HG03520 (cell line): ENCODE data around the gene WFDC2.

Experiments
- ATAC-seq: cut with Tn5 transposase; IDR thresholded peaks from one replicate; pipeline ENCODE4 v1.9.1; 2021; ENCODE audit warnings: mild to moderate bottlenecking, moderate library complexity; ENCODE audit not compliant: unreplicated experiment

The WFDC2 gene

GRCh38 chr20:45495501-45495941 is 26.0 kb downstream of the WFDC2 start:
- ATAC-seq, result no peak

- ATAC-seq, result no peak
These were observed 26.6 kb downstream of the WFDC2 start for GRCh38 chr20:45496166-45496565.

GRCh38 chr20:45497971-45498494 is 28.5 kb downstream of the WFDC2 start:
- ATAC-seq, result no peak

GRCh38 chr20:45500022-45500421 is 30.5 kb downstream of the WFDC2 start:
- no peak for ATAC-seq

GRCh38 chr20:45501600-45501999 is 32.0 kb downstream of the WFDC2 start:
- ATAC-seq, result no peak

GRCh38 chr20:45502561-45502960 is 33.0 kb downstream of the WFDC2 start:
- no peak for ATAC-seq

GRCh38 chr20:45503403-45503802 is 33.9 kb downstream of the WFDC2 start:
- ATAC-seq, result no peak

- ATAC-seq, result no peak
These were observed 36.8 kb downstream of the WFDC2 start for GRCh38 chr20:45506398-45506797.

- no peak for ATAC-seq
These were observed 37.7 kb downstream of the WFDC2 start for GRCh38 chr20:45507011-45507820.

GRCh38 chr20:45508068-45508886 is 38.7 kb downstream of the WFDC2 start:
- ATAC-seq, result no peak

- ATAC-seq, result no peak
These were observed 39.5 kb downstream of the WFDC2 start for GRCh38 chr20:45509091-45509490.

- no peak for ATAC-seq
These were observed 40.8 kb downstream of the WFDC2 start for GRCh38 chr20:45510242-45510862.

GRCh38 chr20:45515147-45515913 is 45.8 kb downstream of the WFDC2 start, which contains the start of gene SPINT3:
SPINT3 (minus strand) TSS chr20:45515622; CDS start chr20:45515608, 14 bp downstream.
- ATAC-seq, result no peak

- ATAC-seq, result no peak
These were observed 48.7 kb downstream of the WFDC2 start for GRCh38 chr20:45518282-45518681.

GRCh38 chr20:45523821-45524220 is 54.3 kb downstream of the WFDC2 start:
- ATAC-seq, result no peak

GRCh38 chr20:45527294-45527693 is 57.7 kb downstream of the WFDC2 start:
- ATAC-seq, result no peak
